ENCODE measurements around the gene TGM1.

The TGM1 gene

GRCh38 chr14:24278424-24278823 is 15.4 kb upstream of the TGM1 start:
- no peak overlapping the region for H2AFZ ChIP-seq (ENCODE audit: insufficient read depth, low read length, poor library complexity)
- H4K8ac ChIP-seq (ENCODE audit: low read depth, low read length), result no peak overlapping the region
- H2BK12ac ChIP-seq (ENCODE audit: low read length), result no peak overlapping the region
- H4K12ac ChIP-seq (ENCODE audit: low read depth, low read length), result no peak overlapping the region
- H3K9ac ChIP-seq (ENCODE audit: low read length), result no peak overlapping the region
- no peaks in the 10 kb centered on the region for H3K27me3 ChIP-seq (ENCODE audit: insufficient read depth, low read length)
- no peak overlapping the region for H3K4me2 ChIP-seq (ENCODE audit: low read length)
- peaks cover 4 to 5% of the 10 kb centered on the region in 2 experiments for H3K4me1 ChIP-seq (ENCODE audit: control insufficient read depth in 1 of 2, insufficient read depth in 2 of 2, low read length in 2 of 2)
- H2BK120ac ChIP-seq (ENCODE audit: insufficient read depth, low read length, poor library complexity), result no peak overlapping the region
- H3K4me3 ChIP-seq (ENCODE audit: low read depth, low read length), result no peak overlapping the region
- H3K27ac ChIP-seq (ENCODE audit: low read depth, low read length), result no peak overlapping the region
- H3K79me1 ChIP-seq (ENCODE audit: low read length), result no peaks in the 10 kb centered on the region
- DNase-seq, result no peak
- no peak overlapping the region for H4K91ac ChIP-seq (ENCODE audit: low read depth, low read length)
- no CpG with 5 or more reads among the region's 5 CpGs for WGBS (ENCODE audit: extremely low coverage, insufficient coverage, insufficient read length)
- H2AK5ac ChIP-seq (ENCODE audit: low read length), result no peak overlapping the region
- H3K18ac ChIP-seq (ENCODE audit: low read length), result no peak overlapping the region
- H3K4ac ChIP-seq (ENCODE audit: low read depth, low read length), result no peak overlapping the region
- H3K36me3 ChIP-seq (ENCODE audit: control insufficient read depth in 1 of 2, insufficient read depth in 2 of 2, low read length in 2 of 2), result no peaks in the 10 kb centered on the region
- no peak overlapping the region for H3K23ac ChIP-seq (ENCODE audit: low read length)
- H2BK5ac ChIP-seq (ENCODE audit: low read depth, low read length, poor library complexity), result no peak overlapping the region
- no peaks in the 10 kb centered on the region for H3K79me2 ChIP-seq (ENCODE audit: control insufficient read depth, insufficient read depth, low read length, poor library complexity)
- H3K9me3 ChIP-seq (ENCODE audit: insufficient read depth, low read depth, low read length), result no peaks in the 10 kb centered on the region
- H3K14ac ChIP-seq (ENCODE audit: low read length), result no peak overlapping the region

GRCh38 chr14:24277606-24278321 is 14.8 kb upstream of the TGM1 start:
- Histone ChIP-seq H3K79me2 (ENCODE audit: control insufficient read depth, insufficient read depth, low read length, poor library complexity) (no peaks in the 10 kb centered on the region), H3K4me3 (ENCODE audit: low read depth, low read length) (no peak overlapping the region), H2BK5ac (ENCODE audit: low read depth, low read length, poor library complexity) (no peak overlapping the region), H3K9ac (ENCODE audit: low read length) (no peak overlapping the region), H3K27me3 (ENCODE audit: insufficient read depth, low read length) (no peaks in the 10 kb centered on the region), H2BK120ac (ENCODE audit: insufficient read depth, low read length, poor library complexity) (no peak overlapping the region), H3K9me3 (ENCODE audit: insufficient read depth, low read depth, low read length) (no peaks in the 10 kb centered on the region), H4K8ac (ENCODE audit: low read depth, low read length) (no peak overlapping the region), H3K4me1 (ENCODE audit: control insufficient read depth in 1 of 2, insufficient read depth in 2 of 2, low read length in 2 of 2) (peaks cover 4 to 5% of the 10 kb centered on the region in 2 experiments), H3K27ac (ENCODE audit: low read depth, low read length) (no peak overlapping the region), H3K4ac (ENCODE audit: low read depth, low read length) (no peak overlapping the region), H4K91ac (ENCODE audit: low read depth, low read length) (no peak overlapping the region), H2AFZ (ENCODE audit: insufficient read depth, low read length, poor library complexity) (no peak overlapping the region), H3K36me3 (ENCODE audit: control insufficient read depth in 1 of 2, insufficient read depth in 2 of 2, low read length in 2 of 2) (no peaks in the 10 kb centered on the region), H3K14ac (ENCODE audit: low read length) (no peak overlapping the region), H3K4me2 (ENCODE audit: low read length) (no peak overlapping the region), H3K23ac (ENCODE audit: low read length) (no peak overlapping the region), H4K12ac (ENCODE audit: low read depth, low read length) (no peak overlapping the region), H2BK12ac (ENCODE audit: low read length) (no peak overlapping the region), H3K18ac (ENCODE audit: low read length) (no peak overlapping the region), H2AK5ac (ENCODE audit: low read length) (no peak overlapping the region), H3K79me1 (ENCODE audit: low read length) (no peaks in the 10 kb centered on the region)
- WGBS (ENCODE audit: extremely low coverage, insufficient coverage, insufficient read length), result no CpG with 5 or more reads among the region's 11 CpGs
- peak in 1 of 2 donors; percentile 12 for DNase-seq

- Histone ChIP-seq H3K36me3 (ENCODE audit: control insufficient read depth in 1 of 2, insufficient read depth in 2 of 2, low read length in 2 of 2) (no peaks in the 10 kb centered on the region), H4K12ac (ENCODE audit: low read depth, low read length) (no peak overlapping the region), H3K4me1 (ENCODE audit: control insufficient read depth in 1 of 2, insufficient read depth in 2 of 2, low read length in 2 of 2) (peaks cover 4 to 5% of the 10 kb centered on the region in 2 experiments), H3K27ac (ENCODE audit: low read depth, low read length) (no peak overlapping the region), H3K27me3 (ENCODE audit: insufficient read depth, low read length) (no peaks in the 10 kb centered on the region), H3K14ac (ENCODE audit: low read length) (no peak overlapping the region), H2AFZ (ENCODE audit: insufficient read depth, low read length, poor library complexity) (no peak overlapping the region), H2BK120ac (ENCODE audit: insufficient read depth, low read length, poor library complexity) (no peak overlapping the region), H2BK5ac (ENCODE audit: low read depth, low read length, poor library complexity) (no peak overlapping the region), H3K4me2 (ENCODE audit: low read length) (no peak overlapping the region), H3K9ac (ENCODE audit: low read length) (no peak overlapping the region), H3K9me3 (ENCODE audit: insufficient read depth, low read depth, low read length) (no peaks in the 10 kb centered on the region), H4K8ac (ENCODE audit: low read depth, low read length) (no peak overlapping the region), H3K4me3 (ENCODE audit: low read depth, low read length) (no peak overlapping the region), H2BK12ac (ENCODE audit: low read length) (no peak overlapping the region), H2AK5ac (ENCODE audit: low read length) (no peak overlapping the region), H3K18ac (ENCODE audit: low read length) (no peak overlapping the region), H3K4ac (ENCODE audit: low read depth, low read length) (no peak overlapping the region), H3K79me1 (ENCODE audit: low read length) (no peaks in the 10 kb centered on the region), H3K79me2 (ENCODE audit: control insufficient read depth, insufficient read depth, low read length, poor library complexity) (no peaks in the 10 kb centered on the region), H4K91ac (ENCODE audit: low read depth, low read length) (no peak overlapping the region), H3K23ac (ENCODE audit: low read length) (no peak overlapping the region)
- DNase-seq, result no peak
- no CpG with 5 or more reads among the region's 6 CpGs for WGBS (ENCODE audit: extremely low coverage, insufficient coverage, insufficient read length)
Observed at GRCh38 chr14:24277071-24277470, 14.1 kb upstream of the TGM1 start.

- Histone ChIP-seq H4K91ac (ENCODE audit: low read depth, low read length) (no peak overlapping the region), H2AK5ac (ENCODE audit: low read length) (no peak overlapping the region), H3K4me3 (ENCODE audit: low read depth, low read length) (no peak overlapping the region), H3K23ac (ENCODE audit: low read length) (no peak overlapping the region), H3K27me3 (ENCODE audit: insufficient read depth, low read length) (no peaks in the 10 kb centered on the region), H4K12ac (ENCODE audit: low read depth, low read length) (no peak overlapping the region), H3K4ac (ENCODE audit: low read depth, low read length) (no peak overlapping the region), H3K9ac (ENCODE audit: low read length) (no peak overlapping the region), H3K18ac (ENCODE audit: low read length) (no peak overlapping the region), H3K27ac (ENCODE audit: low read depth, low read length) (no peak overlapping the region), H3K79me2 (ENCODE audit: control insufficient read depth, insufficient read depth, low read length, poor library complexity) (peaks cover 2% of the 10 kb centered on the region), H3K36me3 (ENCODE audit: control insufficient read depth in 1 of 2, insufficient read depth in 2 of 2, low read length in 2 of 2) (peaks cover 7 to 8% of the 10 kb centered on the region in 2 experiments), H2BK5ac (ENCODE audit: low read depth, low read length, poor library complexity) (no peak overlapping the region), H2BK120ac (ENCODE audit: insufficient read depth, low read length, poor library complexity) (no peak overlapping the region), H2BK12ac (ENCODE audit: low read length) (no peak overlapping the region), H3K4me1 (ENCODE audit: control insufficient read depth in 1 of 2, insufficient read depth in 2 of 2, low read length in 2 of 2) (peaks cover 2 to 7% of the 10 kb centered on the region in 2 experiments), H3K9me3 (ENCODE audit: insufficient read depth, low read depth, low read length) (no peaks in the 10 kb centered on the region), H3K4me2 (ENCODE audit: low read length) (no peak overlapping the region), H3K14ac (ENCODE audit: low read length) (no peak overlapping the region), H3K79me1 (ENCODE audit: low read length) (peaks cover 5% of the 10 kb centered on the region), H2AFZ (ENCODE audit: insufficient read depth, low read length, poor library complexity) (no peak overlapping the region), H4K8ac (ENCODE audit: low read depth, low read length) (no peak overlapping the region)
- no CpG with 5 or more reads among the region's 3 CpGs for WGBS (ENCODE audit: extremely low coverage, insufficient coverage, insufficient read length)
- DNase-seq, result peak in 1 of 2 donors; percentile 40
Observed at GRCh38 chr14:24274101-24274543, 11.1 kb upstream of the TGM1 start.

All from trophoblast cell (in vitro differentiated cells and primary cell).